GM23248 (cell line): ENCODE data around the gene FAM240A.

Experiments used
- EZH2 ChIP-seq: fragments of 200-600 bp; sonication (generic); IDR thresholded peaks from 2 replicates; pipeline ENCODE4 v1.6.1; 2018; ENCODE audit warnings: antibody characterized with exemption, mild to moderate bottlenecking; ENCODE audit not compliant: insufficient read depth, poor library complexity, severe bottlenecking
- EZH2phosphoT487 ChIP-seq: fragments of 200-600 bp; sonication (generic); IDR thresholded peaks from 2 replicates; pipeline ENCODE4 v1.6.1; 2018; ENCODE audit warnings: antibody characterized with exemption, moderate library complexity, mild to moderate bottlenecking, low read depth; ENCODE audit not compliant: insufficient read depth

DNA sequence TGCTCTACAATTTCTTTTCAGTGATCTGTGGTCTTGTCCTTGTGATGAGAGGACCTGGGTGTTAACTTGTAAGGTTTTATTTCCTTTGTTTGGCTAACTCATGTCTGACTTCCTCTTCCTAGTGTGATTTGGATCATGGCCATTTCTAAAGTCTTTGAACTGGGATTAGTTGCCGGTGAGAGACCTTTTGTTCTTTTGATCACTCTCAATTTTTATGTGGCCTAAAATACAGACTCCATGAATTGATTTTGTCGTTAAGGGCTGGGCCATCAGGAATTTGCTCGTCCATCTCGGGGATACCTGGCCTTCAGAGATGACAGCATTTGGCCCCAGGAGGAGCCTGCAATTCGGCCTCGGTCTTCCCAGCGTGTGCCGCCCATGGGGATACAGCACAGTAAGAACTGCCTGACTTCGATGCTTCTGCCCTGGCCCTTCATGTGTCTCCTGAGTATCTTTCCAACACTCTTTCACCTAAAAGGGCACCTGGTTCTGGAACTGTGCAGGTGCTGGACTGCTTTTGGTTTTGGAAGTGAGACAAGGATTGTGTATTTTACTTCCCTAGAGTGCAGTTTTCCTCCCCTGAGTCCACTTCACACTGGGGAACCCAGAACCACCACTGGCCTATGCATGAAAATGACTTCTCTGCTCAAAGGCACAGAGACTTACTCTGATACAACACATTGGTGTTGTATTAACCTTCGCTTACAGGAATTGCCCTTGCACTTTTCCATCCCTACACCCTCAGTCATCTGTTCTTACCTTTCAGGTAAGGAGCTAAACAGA is 33.2 kb upstream of the FAM240A start:
- TF ChIP-seq EZH2phosphoT487 (no peak), EZH2 (no peak)
